Colonic mucosa (tissue), 4 donors: ENCODE data around the gene FOXP1. TPM values are rescaled to one million over a fixed set of nuclear protein-coding genes. Genes with fewer than 3 reads are reported as not detected.
A peak's percentile ranks its signal among the peaks of the same experiment; 100 is the strongest.

Experiments
- DNase-seq: peaks from one replicate; pipeline ENCODE4 v3.0.0-alpha.2; 2020
- H3K27ac ChIP-seq: fragments of 200-600 bp; one replicate; pipeline ENCODE4 v1.8.0; 2021
- H3K27me3 ChIP-seq: fragments of 200-600 bp; one replicate; pipeline ENCODE4 v1.8.0; 2021
- H3K36me3 ChIP-seq: fragments of 200-600 bp; one replicate; pipeline ENCODE4 v1.8.0; 2021
- H3K4me1 ChIP-seq: fragments of 200-600 bp; one replicate; pipeline ENCODE4 v1.8.0; 2021; ENCODE audit warnings: mild to moderate bottlenecking
- H3K4me3 ChIP-seq: fragments of 200-600 bp; one replicate; pipeline ENCODE4 v1.8.0; 2021
- H3K9ac ChIP-seq, 2 donors: one replicate each; pipeline ENCODE4 v1.7.0; 2013; ENCODE audit warnings: control low read depth in 2 of 2, low read depth in 2 of 2, low read length in 2 of 2
- H3K9me3 ChIP-seq: fragments of 200-600 bp; one replicate; pipeline ENCODE4 v1.8.0; 2021
- CTCF ChIP-seq: fragments of 200-600 bp; IDR thresholded peaks from one replicate; pipeline ENCODE4 v1.8.0; 2022; ENCODE audit warnings: antibody characterized with exemption, mild to moderate bottlenecking
- intact Hi-C: fragments of 100-400 bp; cut with DNase I; formaldehyde crosslinking; loops from one replicate; pipeline ENCODE4 v1.14.1; 2022
- total RNA-seq, 2 donors: library from RNA; stranded (reverse); fragmentation: NEBNext Ultra II Directional in 1 of 2; extraction: Animal tissue kit (Norgen Biotek cat#: 25700) in 1 of 2; gene quantifications; one replicate each; pipeline ENCODE4 v1.2.1, GENCODE V29; 2021
- donor health status: healthy.
- donor health status: DM: no; HTN: no; CAD: no.
- donor health status: DM: no; HTN: no; CAD: no.

Gene FOXP1
- total RNA-seq, 2 donors from 2014 or later = 127 to 128 TPM

DNA sequence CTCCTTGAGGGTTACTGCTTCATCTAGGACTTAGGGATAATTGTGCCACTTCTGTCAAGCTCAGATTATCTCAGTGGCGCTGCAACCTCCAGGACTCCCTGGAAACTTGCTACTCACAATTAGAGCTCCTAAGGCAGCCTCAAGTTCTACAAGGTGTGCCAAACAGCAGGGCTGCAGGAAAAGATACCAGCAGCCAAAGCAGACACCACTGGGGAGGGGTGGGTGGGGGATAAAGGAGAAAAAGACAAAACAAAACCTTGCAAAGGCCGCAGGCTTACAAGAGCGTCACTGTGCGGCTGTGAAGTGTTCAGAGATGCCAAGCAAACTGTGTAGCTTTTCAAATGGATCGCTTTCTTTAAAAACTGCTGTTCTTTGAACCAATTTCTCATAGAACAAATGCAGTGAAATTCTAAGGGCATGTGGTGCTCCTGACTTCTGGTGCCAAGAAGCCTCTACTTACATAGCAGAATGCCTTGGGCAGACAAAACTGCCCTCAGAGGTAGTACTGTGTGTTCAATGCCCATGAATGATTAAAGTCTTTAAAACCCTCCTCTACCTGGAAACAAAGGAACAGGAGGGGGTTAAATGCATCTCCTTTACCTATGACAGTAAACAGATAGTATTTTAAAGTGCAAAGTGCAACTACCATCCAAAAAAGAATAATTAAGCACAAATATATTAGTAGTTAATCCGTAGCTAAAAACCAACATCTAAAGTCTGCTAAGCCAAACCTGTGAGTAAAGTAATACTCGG is 353.4 kb downstream of the FOXP1 start:
- DNase-seq = no peak
- Histone ChIP-seq H3K4me3 (no peak overlapping the region), H3K4me1 (no peaks in the 10 kb centered on the region), H3K27me3 (no peaks in the 10 kb centered on the region), H3K36me3 (no peaks in the 10 kb centered on the region), H3K27ac (no peak overlapping the region), H3K9ac (no peak overlapping the region), H3K9me3 (no peaks in the 10 kb centered on the region)
- no peak for TF ChIP-seq CTCF
- intact Hi-C loops = no loop called here

- no peak overlapping the region for H3K9ac ChIP-seq
- intact Hi-C loops = no loop called here
- H3K4me1 ChIP-seq = no peaks in the 10 kb centered on the region
- H3K36me3 ChIP-seq = no peaks in the 10 kb centered on the region
- H3K4me3 ChIP-seq = no peak overlapping the region
- H3K9me3 ChIP-seq = no peaks in the 10 kb centered on the region
- DNase-seq = no peak
- H3K27ac ChIP-seq = no peak overlapping the region
- no peaks in the 10 kb centered on the region for H3K27me3 ChIP-seq
- TF ChIP-seq CTCF = no peak
These were observed 355.2 kb downstream of the FOXP1 start for GRCh38 chr3:71228156-71228866.

DNA sequence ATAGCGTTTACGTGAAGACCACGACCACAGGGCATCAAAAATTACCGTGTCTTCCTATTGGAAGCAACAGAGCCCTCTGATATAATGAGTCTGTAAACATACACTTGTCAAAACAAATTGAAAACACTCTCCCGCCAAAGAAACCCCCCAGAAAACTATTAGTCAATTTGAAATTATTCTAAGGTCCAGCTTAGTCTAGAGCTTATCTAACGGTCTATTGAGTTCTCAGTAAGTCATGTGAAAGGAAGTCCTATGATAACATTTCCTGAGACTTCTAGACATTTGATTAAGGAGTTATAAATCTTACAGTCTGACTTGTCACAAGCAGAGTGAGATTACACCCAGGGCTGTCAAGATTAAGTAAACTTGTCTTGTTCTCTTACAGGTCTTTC is 356.3 kb downstream of the FOXP1 start:
- Histone ChIP-seq H3K4me3 (no peak overlapping the region), H3K9me3 (no peaks in the 10 kb centered on the region), H3K4me1 (no peaks in the 10 kb centered on the region), H3K9ac (no peak overlapping the region), H3K36me3 (no peaks in the 10 kb centered on the region), H3K27me3 (no peaks in the 10 kb centered on the region), H3K27ac (no peak overlapping the region)
- TF ChIP-seq CTCF = no peak
- no peak for DNase-seq
- intact Hi-C loops = no loop called here

- no peaks in the 10 kb centered on the region for H3K9me3 ChIP-seq
- no peak for DNase-seq
- H3K4me1 ChIP-seq = no peaks in the 10 kb centered on the region
- H3K36me3 ChIP-seq = no peaks in the 10 kb centered on the region
- H3K27me3 ChIP-seq = no peaks in the 10 kb centered on the region
- no peak for TF ChIP-seq CTCF
- intact Hi-C loops = no loop called here
- no peak overlapping the region for H3K9ac ChIP-seq
- H3K4me3 ChIP-seq = no peak overlapping the region
- H3K27ac ChIP-seq = no peak overlapping the region
These were observed 356.8 kb downstream of the FOXP1 start for GRCh38 chr3:71226565-71227269.

DNA sequence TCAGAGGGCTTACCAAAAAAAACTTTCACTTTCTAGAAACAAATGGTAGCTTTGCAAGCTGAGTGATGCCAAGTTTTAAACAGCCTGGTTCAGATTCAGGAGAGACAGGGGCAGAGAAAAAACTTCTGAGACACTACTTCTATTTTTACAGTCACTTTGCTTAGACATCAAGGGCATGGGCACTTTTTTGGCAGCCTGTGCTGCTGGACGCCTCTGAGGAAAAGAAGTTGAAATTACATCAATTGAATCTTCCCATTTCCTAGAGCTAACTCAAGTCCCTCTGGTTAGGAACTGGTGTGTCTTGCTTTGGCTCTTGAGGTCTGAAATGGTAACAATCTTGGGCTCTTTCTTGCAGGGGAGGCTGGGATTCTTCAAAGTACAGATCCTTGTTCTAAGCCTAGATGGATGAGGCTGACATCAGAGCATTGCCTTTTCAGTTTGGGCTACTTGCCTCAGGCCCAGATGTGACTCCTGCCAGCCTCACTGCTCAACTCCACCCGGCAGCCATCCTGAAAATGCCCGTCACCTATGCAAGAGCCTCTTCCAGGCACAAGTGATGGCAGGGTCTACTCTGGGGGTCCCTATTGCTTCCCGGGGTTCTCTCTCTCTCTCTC is 357.5 kb downstream of the FOXP1 start:
- H3K4me3 ChIP-seq = no peak overlapping the region
- no peak overlapping the region for H3K9ac ChIP-seq

More for the DNA sequence above, 357.5 kb downstream of the FOXP1 start:
- no peaks in the 10 kb centered on the region for H3K27me3 ChIP-seq
- H3K27ac ChIP-seq = peak overlapping the region; percentile 15
- intact Hi-C loops = no loop called here
- no peak for DNase-seq
- no peak for TF ChIP-seq CTCF
- H3K9me3 ChIP-seq = no peaks in the 10 kb centered on the region
- no peaks in the 10 kb centered on the region for H3K4me1 ChIP-seq
- no peaks in the 10 kb centered on the region for H3K36me3 ChIP-seq
